Measurements from ENCODE around the gene TST. TPM values are rescaled to one million over a fixed set of nuclear protein-coding genes. Genes with fewer than 3 reads are reported as not detected.

TST gene
- total RNA-seq, 1 experiment from 2014 or later: 44.9 TPM

GRCh38 chr22:37021041-37021440 lies 1.8 kb upstream of the TST start:
- ChIA-PET POLR2A (interaction anchor here (1.1 kb wide), 1 partner anchor 11 kb away, joined by 10 read pairs; no protein-coding TSS in a partner anchor), CTCF (interaction anchor here (1.1 to 4.9 kb wide), 3 partner anchors 10 to 23 kb away, joined by 3 to 29 read pairs (median 15); no protein-coding TSS in a partner anchor)
- no peak for DNase-seq
- Histone ChIP-seq H3K4me3 (ENCODE audit: low read depth, low read length) (no peak overlapping the region), H3K4me1 (peaks cover 11% of the 10 kb centered on the region; the same call in 1 of the 2 replicates), H3K36me3 (ENCODE audit: control insufficient read depth, insufficient read depth, low read length) (peaks cover 2% of the 10 kb centered on the region), H3K27me3 (replicated peaks; ENCODE audit: control insufficient read depth, insufficient read depth, low read length) (no peaks in the 10 kb centered on the region), H3K9me3 (no peaks in the 10 kb centered on the region)
- Mint-ChIP-seq H3K9me3 (ENCODE audit: unreplicated experiment) (no peaks in the 10 kb centered on the region), H3K4me1 (ENCODE audit: low read depth, unreplicated experiment) (no peaks in the 10 kb centered on the region), H3K27me3 (ENCODE audit: insufficient read depth, unreplicated experiment) (no peaks in the 10 kb centered on the region), H3K36me3 (ENCODE audit: insufficient read depth, unreplicated experiment) (peaks cover 34% of the 10 kb centered on the region), H3K27ac (ENCODE audit: unreplicated experiment) (peak overlapping the region; percentile 91), H3K4me3 (ENCODE audit: unreplicated experiment) (peak overlapping the region; percentile 96)
- no TSS peak for BruUV-seq (replicated peaks)
- TF ChIP-seq, protein P1, sequence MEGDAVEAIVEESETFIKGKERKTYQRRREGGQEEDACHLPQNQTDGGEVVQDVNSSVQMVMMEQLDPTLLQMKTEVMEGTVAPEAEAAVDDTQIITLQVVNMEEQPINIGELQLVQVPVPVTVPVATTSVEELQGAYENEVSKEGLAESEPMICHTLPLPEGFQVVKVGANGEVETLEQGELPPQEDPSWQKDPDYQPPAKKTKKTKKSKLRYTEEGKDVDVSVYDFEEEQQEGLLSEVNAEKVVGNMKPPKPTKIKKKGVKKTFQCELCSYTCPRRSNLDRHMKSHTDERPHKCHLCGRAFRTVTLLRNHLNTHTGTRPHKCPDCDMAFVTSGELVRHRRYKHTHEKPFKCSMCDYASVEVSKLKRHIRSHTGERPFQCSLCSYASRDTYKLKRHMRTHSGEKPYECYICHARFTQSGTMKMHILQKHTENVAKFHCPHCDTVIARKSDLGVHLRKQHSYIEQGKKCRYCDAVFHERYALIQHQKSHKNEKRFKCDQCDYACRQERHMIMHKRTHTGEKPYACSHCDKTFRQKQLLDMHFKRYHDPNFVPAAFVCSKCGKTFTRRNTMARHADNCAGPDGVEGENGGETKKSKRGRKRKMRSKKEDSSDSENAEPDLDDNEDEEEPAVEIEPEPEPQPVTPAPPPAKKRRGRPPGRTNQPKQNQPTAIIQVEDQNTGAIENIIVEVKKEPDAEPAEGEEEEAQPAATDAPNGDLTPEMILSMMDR (IDR thresholded peaks at IDR 0.05; ENCODE audit: insufficient read depth in 1 of 2, low read depth in 1 of 2, low read length in 1 of 2, severe bottlenecking in 1 of 2, unreplicated experiment in 1 of 2): no peak
- intact Hi-C loops (cut with micrococcal nuclease; ENCODE audit: unreplicated experiment): no loop called here

DNA sequence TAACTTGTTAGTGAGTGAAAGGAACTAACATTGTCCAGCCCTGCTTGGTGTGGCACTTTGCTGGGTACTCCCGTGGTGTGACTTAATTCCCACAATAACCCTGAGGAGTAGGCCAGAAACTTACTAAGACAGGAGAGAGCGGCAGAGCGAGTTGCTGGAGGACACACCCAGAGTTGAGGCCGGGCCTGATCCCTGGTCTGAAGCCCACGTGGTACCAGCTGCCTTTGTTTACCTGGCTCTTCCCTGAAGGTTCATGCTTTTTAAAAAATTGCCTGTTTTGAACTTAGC lies 889 bp upstream of the TST start:
- no peaks in the 10 kb centered on the region for H3K9me3 Mint-ChIP-seq (ENCODE audit: unreplicated experiment)
- CTCF ChIA-PET: interaction anchor here (1.1 to 4.9 kb wide), 4 partner anchors 11 to 26 kb away, joined by 3 to 29 read pairs (median 12); no protein-coding TSS in a partner anchor
- BruUV-seq (replicated peaks): TSS peak; percentile 69

DNA sequence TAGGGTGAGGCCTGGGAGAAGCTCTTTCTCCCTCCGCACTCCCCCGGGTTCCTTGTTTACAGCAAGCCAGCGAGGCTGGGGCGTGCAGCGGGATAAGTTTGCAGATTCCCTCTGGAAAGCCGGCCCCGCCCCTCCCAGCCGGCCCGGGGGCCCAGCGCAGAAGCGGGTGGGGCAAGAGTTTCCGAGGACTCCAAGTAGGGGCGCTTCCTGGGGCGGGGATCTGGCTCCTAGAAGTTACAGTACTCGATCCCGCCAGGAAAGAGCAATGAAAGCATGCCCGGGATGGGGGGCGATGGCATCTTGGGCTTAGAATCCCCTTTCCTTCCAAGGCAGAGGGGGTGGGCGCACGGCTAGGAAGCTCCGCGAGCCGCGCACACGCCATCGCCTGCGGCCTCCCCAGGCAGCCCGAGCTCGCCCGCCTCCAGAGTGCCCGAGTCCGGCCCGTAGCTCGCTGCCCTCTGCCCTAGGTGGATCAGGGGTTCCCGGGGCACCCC lies 385 bp downstream of the TST start:
- intact Hi-C loops (cut with micrococcal nuclease; ENCODE audit: unreplicated experiment): no loop called here
- POLR2A ChIA-PET: interaction anchor here (0.5 to 2.5 kb wide), 7 partner anchors 14 to 825 kb away, joined by 3 to 39 read pairs (median 4); partner anchors contain the start of genes ANKRD54, C1QTNF6 and LGALS2

More for the DNA sequence above, 889 bp upstream of the TST start:
- H3K4me3 Mint-ChIP-seq (ENCODE audit: unreplicated experiment): peak overlapping the region; percentile 96
- Histone ChIP-seq H3K4me1 (peaks cover 15% of the 10 kb centered on the region; the same call in 1 of the 2 replicates), H3K9me3 (no peaks in the 10 kb centered on the region), H3K36me3 (ENCODE audit: control insufficient read depth, insufficient read depth, low read length) (peaks cover 2% of the 10 kb centered on the region), H3K4me3 (ENCODE audit: low read depth, low read length) (peak overlapping the region; percentile 70), H3K27me3 (replicated peaks; ENCODE audit: control insufficient read depth, insufficient read depth, low read length) (no peaks in the 10 kb centered on the region; the same call in 1 of the 2 replicates)
- peak overlapping the region; percentile 91 for H3K27ac Mint-ChIP-seq (ENCODE audit: unreplicated experiment)
- peaks cover 30% of the 10 kb centered on the region for H3K36me3 Mint-ChIP-seq (ENCODE audit: insufficient read depth, unreplicated experiment)
- no peaks in the 10 kb centered on the region for H3K27me3 Mint-ChIP-seq (ENCODE audit: insufficient read depth, unreplicated experiment)
- intact Hi-C loops (cut with micrococcal nuclease; ENCODE audit: unreplicated experiment): loop anchor here (1.0 kb wide), 1 partner anchor 12 kb away; no protein-coding TSS in a partner anchor
- no peaks in the 10 kb centered on the region for H3K4me1 Mint-ChIP-seq (ENCODE audit: low read depth, unreplicated experiment)
- TF ChIP-seq, protein P1 (IDR thresholded peaks at IDR 0.05; ENCODE audit: insufficient read depth in 1 of 2, low read depth in 1 of 2, low read length in 1 of 2, severe bottlenecking in 1 of 2, unreplicated experiment in 1 of 2): no peak
- no peak for DNase-seq
- POLR2A ChIA-PET: interaction anchor here (1.1 to 2.0 kb wide), 2 partner anchors 12 to 24 kb away, joined by 10 to 17 read pairs; no protein-coding TSS in a partner anchor

More for the DNA sequence above, 385 bp downstream of the TST start:
- Mint-ChIP-seq H3K4me1 (ENCODE audit: low read depth, unreplicated experiment) (no peaks in the 10 kb centered on the region), H3K27me3 (ENCODE audit: insufficient read depth, unreplicated experiment) (no peaks in the 10 kb centered on the region), H3K9me3 (ENCODE audit: unreplicated experiment) (no peaks in the 10 kb centered on the region), H3K27ac (ENCODE audit: unreplicated experiment) (peak overlapping the region; percentile 78), H3K4me3 (ENCODE audit: unreplicated experiment) (peak overlapping the region; percentile 96), H3K36me3 (ENCODE audit: insufficient read depth, unreplicated experiment) (peaks cover 22% of the 10 kb centered on the region)
- peaks cover 16% of the 10 kb centered on the region; the same call in 1 of the 2 replicates for H3K4me1 ChIP-seq
- TF ChIP-seq, protein P1 (IDR thresholded peaks at IDR 0.05; ENCODE audit: insufficient read depth in 1 of 2, low read depth in 1 of 2, low read length in 1 of 2, severe bottlenecking in 1 of 2, unreplicated experiment in 1 of 2): no peak
- TSS peak; percentile 35 for BruUV-seq (replicated peaks)
- peaks cover 2% of the 10 kb centered on the region for H3K36me3 ChIP-seq (ENCODE audit: control insufficient read depth, insufficient read depth, low read length)
- peak overlapping the region; percentile 70 for H3K4me3 ChIP-seq (ENCODE audit: low read depth, low read length)
- DNase-seq: peak in 1 of 2 experiments; percentile 65
- no peaks in the 10 kb centered on the region; the same call in 1 of the 2 replicates for H3K27me3 ChIP-seq (replicated peaks; ENCODE audit: control insufficient read depth, insufficient read depth, low read length)
- CTCF ChIA-PET: interaction anchor here (0.7 to 4.9 kb wide), 5 partner anchors 13 to 163 kb away, joined by 3 to 29 read pairs (median 10); partner anchors contain the start of gene KCTD17
- H3K9me3 ChIP-seq: no peaks in the 10 kb centered on the region
